ENCODE data around the gene SLC4A3. TPM values are rescaled to one million over a fixed set of nuclear protein-coding genes. Genes with fewer than 3 reads are reported as not detected.

SLC4A3 gene
- total and polyA plus RNA-seq, 2 donors (not counting 3 experiments of a cell fraction or from before 2014, with no cell fraction given), result 0.29 to 0.35 TPM

GRCh38 chr2:219671279-219671678 lies 43.8 kb downstream of the SLC4A3 start:
- H3K9me3 ChIP-seq (replicated peaks; ENCODE audit: control insufficient read depth, insufficient read depth, low read length), result no peaks in the 10 kb centered on the region
- no peak overlapping the region for H3K27ac ChIP-seq (ENCODE audit: insufficient read depth, low read depth, low read length)
- H4K20me1 ChIP-seq (replicated peaks; ENCODE audit: control insufficient read depth, extremely low read depth, insufficient read depth, low read length), result no peaks in the 10 kb centered on the region
- ChIA-PET CTCF (interaction anchor here (0.9 kb wide), 1 partner anchor 10 kb away, joined by 3 read pairs; no protein-coding TSS in a partner anchor), POLR2A (no interaction called here)
- intact Hi-C loops (cut with micrococcal nuclease) (no loop called here), dilution Hi-C loops (cut with MboI; ENCODE audit: extremely low pct_ligation_motif_present, low sequenced_read_pairs) (no loop called here)
- H3K4me3 ChIP-seq (replicated peaks in 1 of 3; ENCODE audit: insufficient read depth in 1 of 3, low read depth in 1 of 3, low read length in 3 of 3), result no peak overlapping the region
- no peaks in the 10 kb centered on the region for H3K4me1 ChIP-seq (ENCODE audit: control insufficient read depth, extremely low read depth, insufficient read depth, low read length)
- H3K4me2 ChIP-seq (ENCODE audit: insufficient read depth, low read length), result no peak overlapping the region
- peaks cover 0 to 2% of the 10 kb centered on the region in 2 experiments for H3K27me3 ChIP-seq (ENCODE audit: control insufficient read depth in 2 of 2, insufficient read depth in 2 of 2, low read length in 2 of 2)
- no peak for DNase-seq (ENCODE audit: low read depth, low spot score)
- no TSS peak for BruUV-seq (replicated peaks)
- H3K36me3 ChIP-seq (ENCODE audit: control insufficient read depth in 2 of 2, extremely low read depth in 1 of 2, insufficient read depth in 2 of 2, low read length in 2 of 2), result no peaks in the 10 kb centered on the region
- TF ChIP-seq POLR2AphosphoS5 (IDR thresholded peaks at IDR 0.05; ENCODE audit: insufficient read depth, low read depth, low read length), result no peak
- TF ChIP-seq JUN (IDR thresholded peaks at IDR 0.05; ENCODE audit: borderline replicate concordance, insufficient read depth, insufficient read length, low read depth), result no peak
- no peak for TF ChIP-seq GATA2 (IDR thresholded peaks at IDR 0.05; ENCODE audit: insufficient read depth, insufficient read length, low read depth, low read length)
- no peak for TF ChIP-seq POLR2A (IDR thresholded peaks at IDR 0.05; ENCODE audit: low read depth, low read length)
- TF ChIP-seq EZH2 (IDR thresholded peaks at IDR 0.05; ENCODE audit: borderline replicate concordance, low read depth, low read length, severe bottlenecking), result no peak
- no peaks in the 10 kb centered on the region for H3K9me1 ChIP-seq (replicated peaks; ENCODE audit: control insufficient read depth, extremely low read depth, insufficient read depth, low read length)
- no peak overlapping the region for H2AFZ ChIP-seq (ENCODE audit: low read depth, low read length)
- H3K9ac ChIP-seq (replicated peaks; ENCODE audit: extremely low read depth, insufficient read depth, low read length), result no peak overlapping the region
- no peak for FAIRE-seq
- H3K79me2 ChIP-seq (ENCODE audit: control insufficient read depth, insufficient read depth, low read length), result no peaks in the 10 kb centered on the region

GRCh38 chr2:219672406-219672805 lies 45.0 kb downstream of the SLC4A3 start:
- FAIRE-seq, result no peak
- Histone ChIP-seq H3K27me3 (ENCODE audit: control insufficient read depth in 2 of 2, insufficient read depth in 2 of 2, low read length in 2 of 2) (peaks cover 0 to 2% of the 10 kb centered on the region in 2 experiments), H3K4me1 (ENCODE audit: control insufficient read depth, extremely low read depth, insufficient read depth, low read length) (no peaks in the 10 kb centered on the region), H3K36me3 (ENCODE audit: control insufficient read depth in 2 of 2, extremely low read depth in 1 of 2, insufficient read depth in 2 of 2, low read length in 2 of 2) (no peaks in the 10 kb centered on the region), H3K9me3 (replicated peaks; ENCODE audit: control insufficient read depth, insufficient read depth, low read length) (no peaks in the 10 kb centered on the region), H3K9me1 (replicated peaks; ENCODE audit: control insufficient read depth, extremely low read depth, insufficient read depth, low read length) (no peaks in the 10 kb centered on the region), H3K4me3 (replicated peaks in 1 of 3; ENCODE audit: insufficient read depth in 1 of 3, low read depth in 1 of 3, low read length in 3 of 3) (no peak overlapping the region), H3K4me2 (ENCODE audit: insufficient read depth, low read length) (no peak overlapping the region), H4K20me1 (replicated peaks; ENCODE audit: control insufficient read depth, extremely low read depth, insufficient read depth, low read length) (no peaks in the 10 kb centered on the region), H2AFZ (ENCODE audit: low read depth, low read length) (no peak overlapping the region), H3K79me2 (ENCODE audit: control insufficient read depth, insufficient read depth, low read length) (no peaks in the 10 kb centered on the region), H3K9ac (replicated peaks; ENCODE audit: extremely low read depth, insufficient read depth, low read length) (no peak overlapping the region), H3K27ac (ENCODE audit: insufficient read depth, low read depth, low read length) (no peak overlapping the region)
- ChIA-PET CTCF (no interaction called here), POLR2A (no interaction called here)
- TF ChIP-seq EZH2 (IDR thresholded peaks at IDR 0.05; ENCODE audit: borderline replicate concordance, low read depth, low read length, severe bottlenecking) (no peak), POLR2AphosphoS5 (IDR thresholded peaks at IDR 0.05; ENCODE audit: insufficient read depth, low read depth, low read length) (no peak)
- dilution Hi-C loops (cut with MboI; ENCODE audit: extremely low pct_ligation_motif_present, low sequenced_read_pairs), result no loop called here
- no peak for DNase-seq (ENCODE audit: low read depth, low spot score)
- intact Hi-C loops (cut with micrococcal nuclease), result no loop called here
- no TSS peak for BruUV-seq (replicated peaks)
